Measurements from ENCODE around the gene RASSF4.

DNA sequence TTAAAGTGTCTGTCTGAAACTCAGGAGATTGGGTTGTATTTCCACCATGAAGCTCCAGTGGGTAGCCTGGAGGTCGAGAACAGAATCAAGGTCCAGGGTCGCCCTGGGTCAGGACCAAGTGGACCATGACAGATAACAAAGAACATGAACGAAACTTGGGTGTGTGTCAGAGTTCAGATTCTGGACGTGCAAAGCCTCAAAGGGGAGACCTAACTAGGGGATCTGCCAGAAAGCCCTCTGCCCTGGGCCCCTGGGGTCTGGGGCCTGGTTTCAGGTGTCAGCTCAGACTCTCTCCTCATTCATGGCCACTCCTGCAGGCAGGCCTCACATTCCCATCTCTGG, 1.6 kb downstream of the RASSF4 start:
- TF ChIP-seq, protein P1, sequence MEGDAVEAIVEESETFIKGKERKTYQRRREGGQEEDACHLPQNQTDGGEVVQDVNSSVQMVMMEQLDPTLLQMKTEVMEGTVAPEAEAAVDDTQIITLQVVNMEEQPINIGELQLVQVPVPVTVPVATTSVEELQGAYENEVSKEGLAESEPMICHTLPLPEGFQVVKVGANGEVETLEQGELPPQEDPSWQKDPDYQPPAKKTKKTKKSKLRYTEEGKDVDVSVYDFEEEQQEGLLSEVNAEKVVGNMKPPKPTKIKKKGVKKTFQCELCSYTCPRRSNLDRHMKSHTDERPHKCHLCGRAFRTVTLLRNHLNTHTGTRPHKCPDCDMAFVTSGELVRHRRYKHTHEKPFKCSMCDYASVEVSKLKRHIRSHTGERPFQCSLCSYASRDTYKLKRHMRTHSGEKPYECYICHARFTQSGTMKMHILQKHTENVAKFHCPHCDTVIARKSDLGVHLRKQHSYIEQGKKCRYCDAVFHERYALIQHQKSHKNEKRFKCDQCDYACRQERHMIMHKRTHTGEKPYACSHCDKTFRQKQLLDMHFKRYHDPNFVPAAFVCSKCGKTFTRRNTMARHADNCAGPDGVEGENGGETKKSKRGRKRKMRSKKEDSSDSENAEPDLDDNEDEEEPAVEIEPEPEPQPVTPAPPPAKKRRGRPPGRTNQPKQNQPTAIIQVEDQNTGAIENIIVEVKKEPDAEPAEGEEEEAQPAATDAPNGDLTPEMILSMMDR (IDR thresholded peaks at IDR 0.05) = no peak
- no peak for TF ChIP-seq POLR2A (IDR thresholded peaks at IDR 0.05)
- TF ChIP-seq EP300 (IDR thresholded peaks at IDR 0.05) = no peak
